ENCODE measurements around the gene OR51Q1. TPM values are rescaled to one million over a fixed set of nuclear protein-coding genes. Genes with fewer than 3 reads are reported as not detected.

The OR51Q1 gene
- total RNA-seq, 1 experiment from 2014 or later, result not detected

DNA sequence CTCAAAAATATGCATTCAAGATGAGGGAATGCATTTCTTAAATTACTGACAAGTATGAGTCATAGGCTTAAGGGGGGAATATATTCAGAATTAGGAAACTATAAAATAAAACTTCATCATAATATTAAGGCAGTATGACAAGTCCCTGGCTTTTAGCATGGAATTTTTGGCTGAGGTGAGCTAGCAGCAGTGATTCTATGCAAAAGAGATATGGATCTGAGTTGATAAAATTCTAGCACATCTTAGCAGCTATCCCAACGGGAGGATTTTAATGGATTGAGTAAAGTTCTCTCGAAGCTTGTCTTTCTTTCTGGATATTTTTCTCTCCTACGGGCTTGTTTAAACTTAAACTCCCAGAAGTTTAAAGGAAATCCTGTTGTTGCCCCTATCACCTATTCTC, 1.2 kb downstream of the OR51Q1 start:
- Mint-ChIP-seq H3K27me3 (ENCODE audit: unreplicated experiment) (peaks cover 30% of the 10 kb centered on the region), H3K9me3 (ENCODE audit: low read depth, unreplicated experiment) (peaks cover 3% of the 10 kb centered on the region), H3K36me3 (ENCODE audit: insufficient read depth, unreplicated experiment) (no peaks in the 10 kb centered on the region), H3K4me3 (ENCODE audit: low read depth, unreplicated experiment) (no peak overlapping the region), H3K4me1 (ENCODE audit: low read depth, unreplicated experiment) (no peaks in the 10 kb centered on the region), H3K27ac (ENCODE audit: unreplicated experiment) (no peak overlapping the region)
- no TSS peak for BruUV-seq (replicated peaks)
- TF ChIP-seq, protein P1, sequence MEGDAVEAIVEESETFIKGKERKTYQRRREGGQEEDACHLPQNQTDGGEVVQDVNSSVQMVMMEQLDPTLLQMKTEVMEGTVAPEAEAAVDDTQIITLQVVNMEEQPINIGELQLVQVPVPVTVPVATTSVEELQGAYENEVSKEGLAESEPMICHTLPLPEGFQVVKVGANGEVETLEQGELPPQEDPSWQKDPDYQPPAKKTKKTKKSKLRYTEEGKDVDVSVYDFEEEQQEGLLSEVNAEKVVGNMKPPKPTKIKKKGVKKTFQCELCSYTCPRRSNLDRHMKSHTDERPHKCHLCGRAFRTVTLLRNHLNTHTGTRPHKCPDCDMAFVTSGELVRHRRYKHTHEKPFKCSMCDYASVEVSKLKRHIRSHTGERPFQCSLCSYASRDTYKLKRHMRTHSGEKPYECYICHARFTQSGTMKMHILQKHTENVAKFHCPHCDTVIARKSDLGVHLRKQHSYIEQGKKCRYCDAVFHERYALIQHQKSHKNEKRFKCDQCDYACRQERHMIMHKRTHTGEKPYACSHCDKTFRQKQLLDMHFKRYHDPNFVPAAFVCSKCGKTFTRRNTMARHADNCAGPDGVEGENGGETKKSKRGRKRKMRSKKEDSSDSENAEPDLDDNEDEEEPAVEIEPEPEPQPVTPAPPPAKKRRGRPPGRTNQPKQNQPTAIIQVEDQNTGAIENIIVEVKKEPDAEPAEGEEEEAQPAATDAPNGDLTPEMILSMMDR (IDR thresholded peaks at IDR 0.05; ENCODE audit: unreplicated experiment), result no peak
- no peak for DNase-seq
- CTCF ChIA-PET, result no interaction called here
- intact Hi-C loops (cut with micrococcal nuclease; ENCODE audit: unreplicated experiment), result no loop called here

DNA sequence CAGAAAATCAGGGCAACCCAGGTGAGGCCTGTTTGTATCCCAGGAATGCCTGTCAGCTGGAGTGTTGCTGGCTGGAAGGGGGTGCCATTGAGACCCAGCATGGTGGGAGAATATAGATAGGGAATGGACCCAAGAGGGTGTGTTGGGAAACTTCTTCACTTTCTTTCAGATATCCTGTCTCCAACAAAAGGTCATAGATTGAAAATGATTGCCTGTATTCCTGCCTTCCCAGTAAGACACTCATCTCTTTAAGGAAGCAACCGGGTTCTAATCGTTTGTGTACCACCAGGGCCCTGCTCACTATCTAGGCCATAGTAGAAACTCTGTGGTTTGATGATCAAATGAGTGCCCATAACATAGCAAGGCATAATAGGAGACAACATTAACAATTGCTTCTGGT, 19.5 kb downstream of the OR51Q1 start, which contains the start of gene OR51I1:
OR51I1 (minus strand) TSS at position 101 of the 400 bp plus-strand sequence; CDS start at position 101, 0 bp downstream.
- CTCF ChIA-PET, result no interaction called here
- Mint-ChIP-seq H3K9me3 (ENCODE audit: low read depth, unreplicated experiment) (peaks cover 3% of the 10 kb centered on the region), H3K36me3 (ENCODE audit: insufficient read depth, unreplicated experiment) (no peaks in the 10 kb centered on the region), H3K4me1 (ENCODE audit: low read depth, unreplicated experiment) (no peaks in the 10 kb centered on the region), H3K4me3 (ENCODE audit: low read depth, unreplicated experiment) (no peak within 1 kb of the TSS), H3K27ac (ENCODE audit: unreplicated experiment) (no peak within 1 kb of the TSS), H3K27me3 (ENCODE audit: unreplicated experiment) (peaks cover 41% of the 10 kb centered on the region)
- no TSS peak for BruUV-seq (replicated peaks)
- intact Hi-C loops (cut with micrococcal nuclease; ENCODE audit: unreplicated experiment), result no loop called here
- TF ChIP-seq, protein P1 (IDR thresholded peaks at IDR 0.05; ENCODE audit: unreplicated experiment), result no peak
- no peak for DNase-seq

DNA sequence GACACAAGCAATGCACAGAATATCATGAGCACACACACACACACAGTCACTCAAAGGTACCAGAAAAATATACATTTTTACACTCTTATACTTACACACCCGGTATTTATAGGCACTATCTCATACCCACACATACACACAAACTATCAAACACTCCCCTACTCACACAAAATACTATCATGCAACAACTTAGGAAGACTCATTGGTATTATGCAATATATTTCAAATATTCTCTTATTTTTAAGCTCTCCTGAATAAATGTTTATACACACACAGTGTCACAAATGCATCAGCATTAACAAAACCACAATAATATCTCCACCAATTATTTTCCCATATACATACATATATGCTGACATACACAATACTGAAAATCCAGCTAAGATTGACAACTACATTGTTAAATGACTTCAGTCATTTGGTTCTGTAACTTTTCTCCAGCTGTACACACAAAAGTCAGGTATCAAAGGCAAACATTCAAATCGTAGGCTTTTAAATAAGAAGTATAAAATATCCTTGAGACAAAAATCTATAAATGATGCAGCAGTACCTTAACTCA, 22.0 kb downstream of the OR51Q1 start:
- Mint-ChIP-seq H3K27me3 (ENCODE audit: unreplicated experiment) (peaks cover 50% of the 10 kb centered on the region), H3K27ac (ENCODE audit: unreplicated experiment) (no peak overlapping the region), H3K4me3 (ENCODE audit: low read depth, unreplicated experiment) (no peak overlapping the region), H3K9me3 (ENCODE audit: low read depth, unreplicated experiment) (peaks cover 3% of the 10 kb centered on the region), H3K36me3 (ENCODE audit: insufficient read depth, unreplicated experiment) (no peaks in the 10 kb centered on the region), H3K4me1 (ENCODE audit: low read depth, unreplicated experiment) (no peaks in the 10 kb centered on the region)
- no TSS peak for BruUV-seq (replicated peaks)
- DNase-seq, result no peak
- intact Hi-C loops (cut with micrococcal nuclease; ENCODE audit: unreplicated experiment), result no loop called here
- TF ChIP-seq, protein P1 (IDR thresholded peaks at IDR 0.05; ENCODE audit: unreplicated experiment), result no peak
- CTCF ChIA-PET, result interaction anchor here (0.6 kb wide), 1 partner anchor 115 kb away, joined by 3 read pairs; no protein-coding TSS in a partner anchor

DNA sequence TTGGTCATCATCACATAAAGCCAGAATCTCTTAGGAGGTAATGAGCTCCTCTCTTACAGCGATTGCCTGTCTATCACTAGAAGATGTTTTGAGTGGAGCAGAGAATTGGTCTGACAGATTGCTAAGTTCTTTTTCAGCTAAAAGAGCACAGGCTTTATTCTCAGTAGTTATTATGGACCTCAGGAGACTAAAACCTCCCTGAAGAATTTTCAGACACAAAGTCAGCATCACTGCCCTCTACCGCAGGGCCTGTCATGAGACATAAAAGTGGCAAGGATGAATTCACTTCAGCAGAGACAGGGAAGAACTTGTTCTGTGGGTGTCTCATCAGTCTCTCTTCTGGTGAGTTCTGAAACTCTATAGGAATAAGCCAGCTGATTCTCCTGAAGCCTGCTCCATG, 27.1 kb downstream of the OR51Q1 start, which contains the start of gene OR51I2:
OR51I2 (plus strand) TSS at position 301 of the 400 bp plus-strand sequence. CDS start 4,166 bp downstream, outside the sequence.
- DNase-seq, result no peak
- BruUV-seq (replicated peaks), result no TSS peak
- Mint-ChIP-seq H3K27me3 (ENCODE audit: unreplicated experiment) (peaks cover 53% of the 10 kb centered on the region), H3K9me3 (ENCODE audit: low read depth, unreplicated experiment) (no peaks in the 10 kb centered on the region), H3K27ac (ENCODE audit: unreplicated experiment) (no peak within 1 kb of the TSS), H3K36me3 (ENCODE audit: insufficient read depth, unreplicated experiment) (no peaks in the 10 kb centered on the region), H3K4me3 (ENCODE audit: low read depth, unreplicated experiment) (no peak within 1 kb of the TSS), H3K4me1 (ENCODE audit: low read depth, unreplicated experiment) (no peaks in the 10 kb centered on the region)
- TF ChIP-seq, protein P1 (IDR thresholded peaks at IDR 0.05; ENCODE audit: unreplicated experiment), result no peak
- CTCF ChIA-PET, result no interaction called here
- intact Hi-C loops (cut with micrococcal nuclease; ENCODE audit: unreplicated experiment), result no loop called here
